NB4 (cell line): ENCODE data around the gene ESYT1.

Experiments used
- DNase-seq: peaks from one replicate; pipeline ENCODE4 v3.0.0; 2010; ENCODE audit warnings: low read depth
- H3K4me3 ChIP-seq: one replicate; pipeline ENCODE4 v1.5.1; 2011; ENCODE audit warnings: mild to moderate bottlenecking, low read depth, low read length, moderate library complexity
- CTCF ChIP-seq: IDR thresholded peaks from one replicate; pipeline ENCODE4 v1.5.1; 2012; ENCODE audit warnings: low read depth, low read length
- MAX ChIP-seq: IDR thresholded peaks from 2 replicates; pipeline ENCODE4 v1.6.1; 2011; ENCODE audit warnings: low read depth, low read length
- MYC ChIP-seq: IDR thresholded peaks from 2 replicates; pipeline ENCODE4 v1.6.1; 2011; ENCODE audit warnings: low read depth, low read length
- POLR2A ChIP-seq: IDR thresholded peaks from 2 replicates; pipeline ENCODE4 v1.6.1; 2011; ENCODE audit warnings: mild to moderate bottlenecking; ENCODE audit not compliant: insufficient read length; ENCODE audit errors: extremely low read depth

Gene ESYT1

GRCh38 chr12:56102683-56103065 lies 25.4 kb upstream of the ESYT1 start:
- no peak overlapping the region for H3K4me3 ChIP-seq
- TF ChIP-seq MYC, result no peak
- no peak for TF ChIP-seq MAX
- no peak for DNase-seq

- peak overlapping the region; percentile 76 for H3K4me3 ChIP-seq
- TF ChIP-seq MAX, result no peak
- no peak for DNase-seq
These were observed 24.9 kb upstream of the ESYT1 start for GRCh38 chr12:56103066-56103711.

GRCh38 chr12:56103823-56104108 lies 24.3 kb upstream of the ESYT1 start:
- peak overlapping the region; percentile 76 for H3K4me3 ChIP-seq
- DNase-seq, result no peak
- TF ChIP-seq POLR2A (no peak), MYC (no peak)

GRCh38 chr12:56104109-56104814 lies 23.8 kb upstream of the ESYT1 start, which contains the start of gene PA2G4:
Gene PA2G4, plus strand, starts transcription at chr12:56104559. Its CDS starts 179 bp downstream, at chr12:56104738.
- peak within 1 kb of the TSS; percentile 100 for H3K4me3 ChIP-seq
- TF ChIP-seq CTCF (no peak), MAX (peak; percentile 87), MYC (peak; percentile 93), POLR2A (peak; percentile 72)
- DNase-seq, result peak; percentile 100

GRCh38 chr12:56104815-56105608 lies 23.1 kb upstream of the ESYT1 start:
- peak overlapping the region; percentile 100 for H3K4me3 ChIP-seq
- peak; percentile 71 for DNase-seq
- TF ChIP-seq MYC, result peak; percentile 92
- TF ChIP-seq POLR2A, result no peak
- peak; percentile 26 for TF ChIP-seq CTCF
- peak; percentile 96 for TF ChIP-seq MAX

GRCh38 chr12:56105609-56105902 lies 22.5 kb upstream of the ESYT1 start:
- TF ChIP-seq POLR2A (no peak), MYC (no peak), MAX (no peak), CTCF (no peak)
- DNase-seq, result no peak
- H3K4me3 ChIP-seq, result peak overlapping the region; percentile 100

GRCh38 chr12:56107242-56107641 lies 20.8 kb upstream of the ESYT1 start:
- no peak for DNase-seq
- H3K4me3 ChIP-seq, result peak overlapping the region; percentile 100
- TF ChIP-seq MAX (no peak), CTCF (no peak), MYC (no peak), POLR2A (no peak)
